ENCODE results near the gene ODAD4. TPM values are rescaled to one million over a fixed set of nuclear protein-coding genes. Genes with fewer than 3 reads are reported as not detected.

ODAD4 gene
- total and polyA plus RNA-seq, 2 of the 8 experiments (the other 6 are each of a cell fraction or from before 2014, with no cell fraction given), result 0.48 to 1.3 TPM

DNA sequence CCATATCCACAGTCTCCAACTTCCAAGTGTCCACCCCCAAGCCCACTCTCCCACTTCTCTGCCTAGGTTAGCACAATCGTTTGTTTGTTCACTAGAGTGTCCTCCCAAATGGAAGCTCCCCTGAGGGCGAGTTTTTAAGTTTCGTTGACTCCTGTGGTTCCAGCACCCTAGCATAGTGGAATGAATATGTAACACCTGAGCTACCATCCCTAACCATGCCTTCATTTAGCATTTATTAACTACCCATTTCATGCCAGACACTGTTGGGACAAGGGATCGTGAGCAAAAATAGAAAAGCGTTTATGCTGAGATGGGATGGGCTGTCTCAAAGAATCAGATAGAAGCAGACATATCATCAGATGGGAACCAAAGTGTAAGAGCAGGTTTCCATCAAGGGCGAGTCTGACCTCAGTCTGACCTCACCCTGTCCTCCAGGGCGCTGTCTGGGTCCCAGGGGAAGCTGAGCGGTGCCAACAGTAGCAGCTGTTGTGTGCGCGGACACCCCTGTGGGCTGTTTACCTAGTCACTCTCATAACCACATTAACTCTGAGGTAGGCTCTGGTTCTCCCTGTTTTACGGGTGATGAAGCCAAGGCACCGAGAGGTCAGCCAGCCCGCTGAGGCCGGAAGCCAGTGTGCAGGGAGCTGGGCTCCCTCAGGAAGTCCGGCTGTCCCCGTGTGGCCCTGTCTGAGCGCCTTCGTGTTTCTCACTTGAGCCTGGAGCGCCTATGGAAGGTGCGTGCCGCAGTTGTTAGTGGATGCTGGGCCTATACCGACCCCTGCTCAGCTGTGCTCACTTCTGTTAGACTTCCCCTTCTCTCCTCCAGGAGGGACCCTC is 42.4 kb downstream of the ODAD4 start:
- H2BK20ac ChIP-seq (ENCODE audit: low read length), result no peak overlapping the region
- no peak overlapping the region for H3K9ac ChIP-seq (replicated peaks in 1 of 4; ENCODE audit: extremely low read depth in 1 of 4, low read depth in 3 of 4, low read length in 3 of 4)
- H2BK15ac ChIP-seq (ENCODE audit: low read length), result no peak overlapping the region
- H4K5ac ChIP-seq (ENCODE audit: insufficient read length, low read depth, low read length), result no peak overlapping the region
- TF ChIP-seq HDAC6 (IDR thresholded peaks at IDR 0.05; ENCODE audit: low read depth, low read length) (no peak), SRF (IDR thresholded peaks at IDR 0.05; ENCODE audit: low read depth, low read length) (no peak), BACH1 (IDR thresholded peaks at IDR 0.05; ENCODE audit: low read length) (no peak), POLR2AphosphoS5 (IDR thresholded peaks at IDR 0.05; ENCODE audit: low read depth, low read length) (0 out of 2 replicates have a peak, but pooled peaks have one; percentile 20), TEAD4 (IDR thresholded peaks at IDR 0.05; ENCODE audit: low read depth, low read length) (no peak), TAF7 (optimal IDR thresholded peaks at IDR 0.05; ENCODE audit: borderline replicate concordance, low read depth, low read length) (no peak)
- TF ChIP-seq, protein P1, sequence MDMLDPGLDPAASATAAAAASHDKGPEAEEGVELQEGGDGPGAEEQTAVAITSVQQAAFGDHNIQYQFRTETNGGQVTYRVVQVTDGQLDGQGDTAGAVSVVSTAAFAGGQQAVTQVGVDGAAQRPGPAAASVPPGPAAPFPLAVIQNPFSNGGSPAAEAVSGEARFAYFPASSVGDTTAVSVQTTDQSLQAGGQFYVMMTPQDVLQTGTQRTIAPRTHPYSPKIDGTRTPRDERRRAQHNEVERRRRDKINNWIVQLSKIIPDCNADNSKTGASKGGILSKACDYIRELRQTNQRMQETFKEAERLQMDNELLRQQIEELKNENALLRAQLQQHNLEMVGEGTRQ (IDR thresholded peaks at IDR 0.05; ENCODE audit: low read length), result no peak
- no peak overlapping the region for H2AFZ ChIP-seq (ENCODE audit: low read length)
- H3K4me2 ChIP-seq (ENCODE audit: insufficient read depth in 1 of 2, low read depth in 2 of 2, low read length in 2 of 2), result no peak overlapping the region
- no peak overlapping the region for H4K91ac ChIP-seq (replicated peaks; ENCODE audit: insufficient read length, low read length)
- H3K4me1 ChIP-seq (replicated peaks in 1 of 4; ENCODE audit: control insufficient read depth in 3 of 4, insufficient read depth in 4 of 4, low read length in 3 of 4), result peaks cover 0 to 1% (median 0%) of the 10 kb centered on the region in 4 experiments; a peak in 5 of 7 replicates
- no peak overlapping the region for H3K27ac ChIP-seq (ENCODE audit: low read depth, low read length)
- no peak overlapping the region for H3K56ac ChIP-seq (replicated peaks; ENCODE audit: insufficient read length, low read depth, low read length)
- H3K27me3 ChIP-seq (replicated peaks in 1 of 4; ENCODE audit: control insufficient read depth in 3 of 4, extremely low read depth in 1 of 4, insufficient read depth in 3 of 4, low read length in 3 of 4), result no peaks in the 10 kb centered on the region
- 95% methylated on average over 22 of the region's 22 CpGs; no CpG with 5 or more reads in 1 of the 2 experiments for WGBS, 2 experiments (ENCODE audit: extremely low coverage in 1 of 2, insufficient coverage in 1 of 2, insufficient read length in 1 of 2, insufficient replicate concordance in 2 of 2, low coverage in 1 of 2, low lambda C conversion rate in 2 of 2, missing lambda C conversion rate in 1 of 2)
- peaks cover 2 to 19% of the 10 kb centered on the region in 2 experiments for H4K20me1 ChIP-seq (replicated peaks in 1 of 2; ENCODE audit: control insufficient read depth in 1 of 2, insufficient read depth in 2 of 2, low read length in 2 of 2)
- H2AK5ac ChIP-seq (ENCODE audit: low read depth, low read length), result no peak overlapping the region
- H3K4me3 ChIP-seq (ENCODE audit: extremely low read depth in 1 of 4, insufficient read depth in 2 of 4, low read depth in 3 of 4, low read length in 4 of 4), result no peak overlapping the region
- no peak overlapping the region for H3K4ac ChIP-seq (replicated peaks; ENCODE audit: insufficient read length, low read depth, low read length)
- FAIRE-seq (no peak), DNase-seq (ENCODE audit: low read depth in 1 of 2, low spot score in 2 of 2) (no peak)
- H3K18ac ChIP-seq (ENCODE audit: extremely low read depth, low read length), result no peak overlapping the region
- H2BK12ac ChIP-seq (ENCODE audit: low read depth, low read length), result no peak overlapping the region
- ChIA-PET CTCF (ENCODE audit: partially characterized antibody) (interaction anchor here (6.5 kb wide), 1 partner anchor 9 kb away, joined by 60 read pairs; the partner anchor contains the start of gene CNP), POLR2A (ENCODE audit: partially characterized antibody) (interaction anchor here (0.7 to 1.9 kb wide), 10 partner anchors 10 to 108 kb away, joined by 3 to 6 read pairs (median 3); partner anchors contain the start of gene KLHL11)
- no peaks in the 10 kb centered on the region for H3K79me2 ChIP-seq (ENCODE audit: control insufficient read depth in 1 of 2, insufficient read depth in 2 of 2, low read length in 2 of 2)
- H3K36me3 ChIP-seq (ENCODE audit: control insufficient read depth in 2 of 4, insufficient read depth in 4 of 4, low read length in 3 of 4), result peaks cover 29 to 59% (median 55%) of the 10 kb centered on the region in 4 experiments
- H3K14ac ChIP-seq (ENCODE audit: insufficient read length), result no peak overlapping the region
- H3K9me3 ChIP-seq (ENCODE audit: insufficient read depth in 2 of 2, low read depth in 1 of 2, low read length in 1 of 2), result no peaks in the 10 kb centered on the region
- peaks cover 3% of the 10 kb centered on the region; the same call in 1 of the 2 replicates for H3K79me1 ChIP-seq (ENCODE audit: low read depth, low read length)
- no peak overlapping the region for H2BK5ac ChIP-seq (ENCODE audit: low read depth, low read length)
- no peak overlapping the region for H3K23ac ChIP-seq (ENCODE audit: insufficient read length)
- H3K23me2 ChIP-seq (ENCODE audit: low read depth, low read length), result no peaks in the 10 kb centered on the region
- no peak overlapping the region for H2BK120ac ChIP-seq (replicated peaks; ENCODE audit: low read depth, low read length)
- peak overlapping the region; percentile 86; the same call in 1 of the 2 replicates for H4K8ac ChIP-seq (ENCODE audit: extremely low read depth, insufficient read depth, low read length)

Measured in H1 (cell line).